Trophoblast cell (in vitro differentiated cells and primary cell): Measurements from ENCODE around the gene COL4A3.

Experiments used
- DNase-seq, 2 donors: peaks; one replicate each; pipeline ENCODE4 v3.0.0-alpha.2; 2016
- H2AFZ ChIP-seq: 2 replicates; pipeline ENCODE4 v1.6.1; 2013; ENCODE audit warnings: low read length, moderate library complexity, mild to moderate bottlenecking; ENCODE audit not compliant: insufficient read depth, poor library complexity
- H2AK5ac ChIP-seq: 2 replicates; pipeline ENCODE4 v1.6.1; 2013; ENCODE audit warnings: mild to moderate bottlenecking, low read length
- H2BK120ac ChIP-seq: 2 replicates; pipeline ENCODE4 v1.6.1; 2013; ENCODE audit warnings: low read length, mild to moderate bottlenecking, moderate library complexity; ENCODE audit not compliant: insufficient read depth, poor library complexity
- H2BK12ac ChIP-seq: 2 replicates; pipeline ENCODE4 v1.6.1; 2013; ENCODE audit warnings: mild to moderate bottlenecking, low read length, moderate library complexity
- H2BK5ac ChIP-seq: 2 replicates; pipeline ENCODE4 v1.6.1; 2013; ENCODE audit warnings: low read length, low read depth, moderate library complexity, mild to moderate bottlenecking; ENCODE audit not compliant: poor library complexity
- H3K14ac ChIP-seq: 2 replicates; pipeline ENCODE4 v1.6.1; 2013; ENCODE audit warnings: mild to moderate bottlenecking, low read length
- H3K18ac ChIP-seq: 2 replicates; pipeline ENCODE4 v1.6.1; 2013; ENCODE audit warnings: mild to moderate bottlenecking, low read length
- H3K23ac ChIP-seq: 2 replicates; pipeline ENCODE4 v1.6.1; 2013; ENCODE audit warnings: low read length
- H3K27ac ChIP-seq: 2 replicates; pipeline ENCODE4 v1.5.1; 2013; ENCODE audit warnings: low read depth, mild to moderate bottlenecking, inconsistent platforms, low read length, moderate library complexity
- H3K27me3 ChIP-seq: 2 replicates; pipeline ENCODE4 v1.6.1; 2013; ENCODE audit warnings: inconsistent platforms, mild to moderate bottlenecking, low read length, moderate library complexity; ENCODE audit not compliant: insufficient read depth
- H3K36me3 ChIP-seq, 2 experiments: 1 replicate in 1 of 2; 2 replicates in 1 of 2; pipeline ENCODE4 v1.6.1; 2013; ENCODE audit warnings: low read length in 2 of 2, mild to moderate bottlenecking in 2 of 2, moderate library complexity in 1 of 2; ENCODE audit not compliant: insufficient read depth in 2 of 2, control insufficient read depth in 1 of 2
- H3K4ac ChIP-seq: 2 replicates; pipeline ENCODE4 v1.6.1; 2013; ENCODE audit warnings: low read depth, mild to moderate bottlenecking, low read length, moderate library complexity
- H3K4me1 ChIP-seq, 2 experiments: 1 replicate in 1 of 2; 2 replicates in 1 of 2; pipeline ENCODE4 v1.6.1; 2013; ENCODE audit warnings: low read length in 2 of 2, mild to moderate bottlenecking in 2 of 2, moderate library complexity in 1 of 2; ENCODE audit not compliant: insufficient read depth in 2 of 2, control insufficient read depth in 1 of 2
- H3K4me2 ChIP-seq: 2 replicates; pipeline ENCODE4 v1.6.1; 2013; ENCODE audit warnings: inconsistent platforms, mild to moderate bottlenecking, low read length, moderate library complexity
- H3K4me3 ChIP-seq: 2 replicates; pipeline ENCODE4 v1.5.1; 2013; ENCODE audit warnings: mild to moderate bottlenecking, low read depth, low read length, inconsistent platforms
- H3K79me1 ChIP-seq: one replicate; pipeline ENCODE4 v1.6.1; 2013; ENCODE audit warnings: low read length
- H3K79me2 ChIP-seq: 2 replicates; pipeline ENCODE4 v1.6.1; 2013; ENCODE audit warnings: low read length, mild to moderate bottlenecking; ENCODE audit not compliant: control insufficient read depth, insufficient read depth, poor library complexity
- H3K9ac ChIP-seq: 2 replicates; pipeline ENCODE4 v1.6.1; 2013; ENCODE audit warnings: mild to moderate bottlenecking, low read length
- H3K9me3 ChIP-seq: 2 replicates; pipeline ENCODE4 v1.6.1; 2013; ENCODE audit warnings: low read depth, mild to moderate bottlenecking, control low read depth, inconsistent platforms, low read length; ENCODE audit not compliant: insufficient read depth
- H4K12ac ChIP-seq: 2 replicates; pipeline ENCODE4 v1.6.1; 2013; ENCODE audit warnings: low read depth, mild to moderate bottlenecking, low read length, moderate library complexity
- H4K8ac ChIP-seq: 2 replicates; pipeline ENCODE4 v1.6.1; 2013; ENCODE audit warnings: low read depth, mild to moderate bottlenecking, low read length, moderate library complexity
- H4K91ac ChIP-seq: one replicate; pipeline ENCODE4 v1.6.1; 2013; ENCODE audit warnings: low read depth, mild to moderate bottlenecking, low read length, moderate library complexity
- WGBS: extraction: QIAGEN DNeasy Blood & Tissue Kit; methylation state at CpG from one replicate; pipeline ENCODE4 v1.1.7; 2013; ENCODE audit warnings: missing lambda C conversion rate; ENCODE audit not compliant: insufficient read length, insufficient coverage; ENCODE audit errors: extremely low coverage; 5-methylcytosine and 5-hydroxymethylcytosine counted together

The COL4A3 gene

DNA sequence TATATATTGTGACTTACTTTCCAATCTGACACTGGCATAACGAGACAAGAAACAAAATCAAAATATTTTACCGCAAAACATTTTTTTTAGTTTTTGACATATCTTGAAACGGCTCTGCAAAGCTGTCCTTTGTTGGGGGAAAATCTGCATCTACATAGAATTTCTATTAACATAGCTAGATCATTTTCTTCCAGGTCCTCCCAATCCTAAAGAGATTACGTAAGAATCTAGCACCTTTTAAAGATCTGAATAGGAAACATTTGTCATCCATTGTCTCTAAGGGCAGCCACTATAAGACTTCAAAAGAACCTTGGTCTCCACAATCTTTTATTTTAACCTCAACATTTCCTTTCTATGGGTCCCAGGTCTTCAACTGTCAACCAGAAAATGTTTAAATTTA lies 159.4 kb downstream of the COL4A3 start:
- H2BK5ac ChIP-seq, result no peak overlapping the region
- H3K9ac ChIP-seq, result no peak overlapping the region
- no peaks in the 10 kb centered on the region for H3K27me3 ChIP-seq
- no peak overlapping the region for H2BK120ac ChIP-seq
- no peak overlapping the region for H3K14ac ChIP-seq
- WGBS, result no CpG with 5 or more reads among the region's 4 CpGs
- H3K23ac ChIP-seq, result no peak overlapping the region
- no peak overlapping the region for H3K4me3 ChIP-seq
- no peaks in the 10 kb centered on the region for H3K36me3 ChIP-seq
- no peak overlapping the region for H2BK12ac ChIP-seq
- H3K4me2 ChIP-seq, result no peak overlapping the region
- H3K18ac ChIP-seq, result no peak overlapping the region
- no peak overlapping the region for H3K27ac ChIP-seq
- DNase-seq, result no peak
- H2AK5ac ChIP-seq, result no peak overlapping the region
- no peak overlapping the region for H2AFZ ChIP-seq
- no peak overlapping the region for H4K12ac ChIP-seq
- H4K91ac ChIP-seq, result no peak overlapping the region
- no peak overlapping the region for H3K4ac ChIP-seq
- peaks cover 6% of the 10 kb centered on the region for H3K79me1 ChIP-seq
- peaks cover 8% of the 10 kb centered on the region for H3K79me2 ChIP-seq
- no peaks in the 10 kb centered on the region for H3K4me1 ChIP-seq
- H4K8ac ChIP-seq, result no peak overlapping the region
- H3K9me3 ChIP-seq, result peaks cover 6% of the 10 kb centered on the region

DNA sequence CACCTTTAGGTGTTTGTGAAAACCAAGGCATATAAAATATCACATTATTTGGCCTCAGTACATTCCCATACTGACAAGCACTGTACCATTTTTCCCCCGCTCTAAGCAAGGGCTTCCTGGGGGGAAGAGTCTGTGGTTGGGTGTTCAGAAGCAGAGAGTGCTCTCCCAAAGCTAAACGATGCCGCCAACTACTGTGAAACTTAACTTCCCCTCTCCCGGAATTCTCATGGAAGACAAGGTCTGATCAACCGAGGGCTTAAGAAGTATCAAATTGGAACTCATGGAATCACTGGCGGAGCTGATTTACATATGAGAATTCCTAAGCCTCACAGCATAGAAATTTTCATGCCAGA lies 160.2 kb downstream of the COL4A3 start:
- H3K27ac ChIP-seq, result no peak overlapping the region
- WGBS, result no CpG with 5 or more reads among the region's 6 CpGs
- no peak overlapping the region for H3K14ac ChIP-seq
- H4K8ac ChIP-seq, result peak overlapping the region; percentile 62
- H3K23ac ChIP-seq, result no peak overlapping the region
- H3K4me1 ChIP-seq, result no peaks in the 10 kb centered on the region
- peaks cover 8% of the 10 kb centered on the region for H3K79me2 ChIP-seq
- H3K27me3 ChIP-seq, result no peaks in the 10 kb centered on the region
- H3K4me3 ChIP-seq, result peak overlapping the region; percentile 55
- peak overlapping the region; percentile 63 for H4K12ac ChIP-seq
- no peak for DNase-seq
- H3K36me3 ChIP-seq, result no peaks in the 10 kb centered on the region
- no peak overlapping the region for H3K9ac ChIP-seq
- H3K4ac ChIP-seq, result no peak overlapping the region
- H4K91ac ChIP-seq, result peak overlapping the region; percentile 19
- H3K18ac ChIP-seq, result no peak overlapping the region
- peaks cover 6% of the 10 kb centered on the region for H3K9me3 ChIP-seq
- H2BK5ac ChIP-seq, result no peak overlapping the region
- H2AFZ ChIP-seq, result peak overlapping the region; percentile 84
- H3K79me1 ChIP-seq, result peaks cover 6% of the 10 kb centered on the region
- H2BK12ac ChIP-seq, result no peak overlapping the region
- H2AK5ac ChIP-seq, result no peak overlapping the region
- peak overlapping the region; percentile 95 for H3K4me2 ChIP-seq
- peak overlapping the region; percentile 14 for H2BK120ac ChIP-seq

DNA sequence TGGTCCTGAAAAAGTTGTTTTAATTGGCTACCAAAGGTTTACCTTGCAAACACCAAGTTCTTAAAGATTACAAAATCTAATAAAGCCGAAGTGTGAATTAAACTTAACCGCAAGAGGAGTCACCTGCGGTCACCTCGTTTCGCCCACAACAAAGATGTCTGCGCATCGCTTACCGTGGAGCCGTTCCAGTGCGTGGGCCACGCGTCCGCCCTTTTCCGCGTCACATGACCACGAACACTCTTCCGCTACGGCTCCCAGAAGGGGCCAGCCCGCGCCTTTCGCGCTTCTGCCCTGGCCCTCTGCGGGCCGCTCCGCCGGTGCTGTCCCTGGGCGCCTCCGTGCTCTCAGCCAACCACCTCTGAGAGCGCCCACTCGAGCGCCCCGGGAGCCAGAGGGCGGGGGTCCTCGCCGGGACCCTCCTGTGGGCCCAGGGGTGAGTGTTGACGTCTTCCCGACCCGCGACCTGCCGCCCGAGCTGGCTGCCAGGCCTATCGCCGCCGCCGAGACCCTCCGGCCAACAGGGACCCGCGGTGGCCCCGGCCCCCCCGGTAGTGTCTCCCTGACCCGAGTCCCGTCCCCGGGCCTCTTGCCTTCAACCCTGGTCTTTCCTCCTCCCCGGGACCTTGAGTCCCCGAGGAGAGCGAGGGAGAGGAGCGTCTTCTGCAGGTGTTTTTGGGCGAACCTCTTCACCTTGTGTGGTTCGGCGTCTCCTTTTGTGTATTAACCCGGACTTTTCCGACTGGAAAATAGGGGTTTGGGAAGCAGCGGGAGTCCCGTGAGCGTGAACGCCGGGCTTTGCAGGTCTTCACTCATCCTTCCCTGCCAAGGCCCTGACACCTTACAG lies 160.8 kb downstream of the COL4A3 start, which contains the start of gene MFF:
MFF (plus strand) TSS at position 257 of the 844 bp plus-strand sequence. CDS start 5,415 bp downstream, outside the sequence.
- H3K79me1 ChIP-seq, result peaks cover 6% of the 10 kb centered on the region
- H2AK5ac ChIP-seq, result no peak within 1 kb of the TSS
- H3K4me1 ChIP-seq, result no peaks in the 10 kb centered on the region
- peaks cover 6% of the 10 kb centered on the region for H3K9me3 ChIP-seq
- peak within 1 kb of the TSS; percentile 86 for H3K14ac ChIP-seq
- DNase-seq, result peak; percentile 89 to 95
- H4K91ac ChIP-seq, result peak within 1 kb of the TSS; percentile 88
- H2BK5ac ChIP-seq, result peak within 1 kb of the TSS; percentile 81
- no CpG with 5 or more reads among the region's 67 CpGs for whole genome bisulfite sequencing
- peak within 1 kb of the TSS; percentile 62 for H3K9ac ChIP-seq
- peak within 1 kb of the TSS; percentile 77 for H3K27ac ChIP-seq
- H2BK12ac ChIP-seq, result no peak within 1 kb of the TSS
- peak within 1 kb of the TSS; percentile 85 for H3K4me3 ChIP-seq
- peak within 1 kb of the TSS; percentile 88 for H2BK120ac ChIP-seq
- H3K18ac ChIP-seq, result peak within 1 kb of the TSS; percentile 91
- H4K8ac ChIP-seq, result peak within 1 kb of the TSS; percentile 95
- no peaks in the 10 kb centered on the region for H3K27me3 ChIP-seq
- H3K23ac ChIP-seq, result no peak within 1 kb of the TSS
- H2AFZ ChIP-seq, result peak within 1 kb of the TSS; percentile 95
- H3K79me2 ChIP-seq, result peaks cover 8% of the 10 kb centered on the region
- H3K4ac ChIP-seq, result peak within 1 kb of the TSS; percentile 61
- H3K36me3 ChIP-seq, result no peaks in the 10 kb centered on the region
- H4K12ac ChIP-seq, result peak within 1 kb of the TSS; percentile 92
- H3K4me2 ChIP-seq, result peak within 1 kb of the TSS; percentile 95

DNA sequence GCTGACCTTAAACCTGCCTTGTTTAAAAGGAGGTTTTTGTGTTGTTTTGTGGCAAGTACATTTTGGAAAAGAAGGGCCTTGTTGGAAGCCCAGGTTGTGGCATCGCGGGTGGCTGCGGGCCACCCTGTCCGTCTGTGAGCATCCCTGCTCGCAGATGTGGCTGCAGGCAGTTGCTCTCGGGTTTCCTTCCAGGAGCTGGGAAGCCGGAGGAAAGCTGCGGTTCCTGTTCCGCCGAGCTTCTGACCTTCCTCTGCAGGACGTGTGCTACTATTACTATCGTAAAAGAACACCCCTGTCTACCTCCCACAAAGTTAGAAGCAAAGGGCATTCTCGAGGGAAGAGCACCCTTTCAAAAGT lies 161.4 kb downstream of the COL4A3 start:
- no peaks in the 10 kb centered on the region for H3K27me3 ChIP-seq
- no CpG with 5 or more reads among the region's 13 CpGs for WGBS
- peak overlapping the region; percentile 86 for H3K14ac ChIP-seq

More for the DNA sequence above, 161.4 kb downstream of the COL4A3 start:
- Histone ChIP-seq H3K79me1 (peaks cover 6% of the 10 kb centered on the region), H3K9me3 (peaks cover under 1% of the 10 kb centered on the region), H3K79me2 (peaks cover 8% of the 10 kb centered on the region), H3K4me3 (peak overlapping the region; percentile 85), H2AFZ (peak overlapping the region; percentile 95), H2BK5ac (peak overlapping the region; percentile 81), H3K4me2 (peak overlapping the region; percentile 95), H3K36me3 (no peaks in the 10 kb centered on the region), H3K18ac (no peak overlapping the region), H2BK120ac (peak overlapping the region; percentile 88), H2AK5ac (no peak overlapping the region), H3K23ac (no peak overlapping the region), H3K27ac (peak overlapping the region; percentile 77), H3K9ac (peak overlapping the region; percentile 62), H3K4ac (peak overlapping the region; percentile 61), H2BK12ac (no peak overlapping the region), H4K8ac (peak overlapping the region; percentile 95), H3K4me1 (no peaks in the 10 kb centered on the region), H4K91ac (peak overlapping the region; percentile 88), H4K12ac (peak overlapping the region; percentile 6)
- peak; percentile 18 to 35 for DNase-seq
